Effector CD8-positive, alpha-beta T cell (primary cell): ENCODE data around the gene PLXNA1.

Experiments
- DNase-seq: peaks from one replicate; lab custom pipeline; 2025; lab: John Stamatoyannopoulos, UW

The PLXNA1 gene

GRCh38 chr3:126952983-126953660 lies 29.8 kb upstream of the PLXNA1 start:
- DNase-seq: no peak

GRCh38 chr3:126954141-126954842 lies 28.6 kb upstream of the PLXNA1 start:
- no peak for DNase-seq

GRCh38 chr3:126955004-126955790 lies 27.7 kb upstream of the PLXNA1 start:
- DNase-seq: no peak

- no peak for DNase-seq
Observed at GRCh38 chr3:126956361-126956760, 26.6 kb upstream of the PLXNA1 start.

- DNase-seq: no peak
Observed at GRCh38 chr3:126956866-126957650, 25.9 kb upstream of the PLXNA1 start.

- DNase-seq: no peak
Observed at GRCh38 chr3:126957776-126958637, 24.9 kb upstream of the PLXNA1 start.

GRCh38 chr3:126958638-126959085 lies 24.3 kb upstream of the PLXNA1 start:
- DNase-seq: no peak

GRCh38 chr3:126959136-126959920 lies 23.6 kb upstream of the PLXNA1 start:
- DNase-seq: no peak

- DNase-seq: no peak
Observed at GRCh38 chr3:126959921-126960603, 22.9 kb upstream of the PLXNA1 start.

- no peak for DNase-seq
Observed at GRCh38 chr3:126960604-126960995, 22.3 kb upstream of the PLXNA1 start.

- no peak for DNase-seq
Observed at GRCh38 chr3:126961191-126961790, 21.6 kb upstream of the PLXNA1 start.

- no peak for DNase-seq
Observed at GRCh38 chr3:126961791-126962461, 21.0 kb upstream of the PLXNA1 start.

GRCh38 chr3:126962756-126963155 lies 20.2 kb upstream of the PLXNA1 start:
- DNase-seq: no peak

- DNase-seq: no peak
Observed at GRCh38 chr3:126963261-126964190, 19.4 kb upstream of the PLXNA1 start.

- no peak for DNase-seq
Observed at GRCh38 chr3:126964261-126964660, 18.7 kb upstream of the PLXNA1 start.

- DNase-seq: no peak
Observed at GRCh38 chr3:126964950-126965349, 18.0 kb upstream of the PLXNA1 start.

GRCh38 chr3:126965526-126966080 lies 17.3 kb upstream of the PLXNA1 start:
- no peak for DNase-seq
